NCI-H2029 (cell line): ENCODE data around the gene ABHD6.
A peak's percentile ranks its signal among the peaks of the same experiment; 100 is the strongest.
"Not testable (repeated sequence)": the region's sequence is repeated elsewhere in the genome, so short reads cannot be mapped to it uniquely, and the experiment has no call there.

Experiments
- DNase-seq: peaks from one replicate; lab custom pipeline; 2025; lab: John Stamatoyannopoulos, UW

Gene ABHD6

DNA sequence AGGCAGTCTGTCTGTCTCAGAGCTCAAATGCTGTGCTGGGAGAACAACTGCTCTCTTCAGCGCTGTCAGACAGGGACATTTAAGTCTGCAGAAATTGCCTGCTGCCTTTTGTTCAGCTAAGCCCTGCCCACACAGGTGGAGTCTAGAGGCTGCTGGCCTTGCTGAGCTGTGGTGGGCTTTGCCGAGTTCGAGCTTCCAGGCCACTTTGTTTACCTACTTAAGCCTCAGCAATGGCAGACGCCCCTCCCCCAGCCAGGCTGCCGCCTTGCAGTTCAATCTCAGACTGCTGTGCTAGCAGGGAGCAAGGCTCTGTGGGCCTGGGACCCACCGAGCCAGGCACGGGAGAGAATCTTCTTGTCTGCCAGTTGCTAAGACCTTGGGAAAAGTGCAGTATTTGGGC, 43.5 kb downstream of the ABHD6 start:
- DNase-seq, result no peak

DNA sequence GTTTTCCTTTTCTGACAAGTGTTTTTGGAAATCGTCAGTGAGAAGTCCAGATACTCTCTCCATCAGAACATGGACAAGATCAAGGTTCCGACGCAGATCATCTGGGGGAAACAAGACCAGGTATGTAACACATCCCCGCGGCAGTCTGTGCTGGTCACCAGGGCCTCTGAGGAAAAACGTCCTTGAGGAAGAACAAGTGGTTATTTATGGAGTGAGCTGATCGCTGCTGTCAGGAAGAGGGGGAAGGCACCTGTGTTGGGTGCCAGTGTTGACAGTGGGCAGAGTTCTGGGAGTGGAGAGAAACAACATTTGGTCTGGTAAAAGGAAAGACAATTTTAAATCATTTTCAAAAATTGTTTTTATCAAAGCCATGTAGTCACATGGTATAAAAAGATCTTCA, 47.7 kb downstream of the ABHD6 start:
- DNase-seq, result no peak

DNA sequence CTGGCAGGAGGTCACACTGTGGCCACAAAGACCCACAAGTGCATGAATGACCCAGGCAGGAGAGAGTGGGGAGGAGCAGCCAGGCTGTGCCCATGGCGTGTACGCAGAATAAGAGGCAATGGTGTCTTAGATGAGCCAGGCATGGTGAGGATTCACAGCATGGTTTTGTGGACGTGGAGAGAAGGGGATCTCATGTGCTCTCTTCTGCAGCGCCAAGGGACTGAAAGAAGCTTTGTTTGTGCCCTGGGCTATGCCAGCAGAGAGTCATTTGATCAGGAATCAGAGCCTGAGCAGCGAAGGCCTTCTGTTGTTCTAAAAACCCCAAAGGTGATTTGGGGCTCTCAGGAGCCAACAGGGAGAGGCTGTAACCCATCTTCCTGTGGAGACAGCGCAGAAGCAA, 49.8 kb downstream of the ABHD6 start:
- DNase-seq, result no peak

DNA sequence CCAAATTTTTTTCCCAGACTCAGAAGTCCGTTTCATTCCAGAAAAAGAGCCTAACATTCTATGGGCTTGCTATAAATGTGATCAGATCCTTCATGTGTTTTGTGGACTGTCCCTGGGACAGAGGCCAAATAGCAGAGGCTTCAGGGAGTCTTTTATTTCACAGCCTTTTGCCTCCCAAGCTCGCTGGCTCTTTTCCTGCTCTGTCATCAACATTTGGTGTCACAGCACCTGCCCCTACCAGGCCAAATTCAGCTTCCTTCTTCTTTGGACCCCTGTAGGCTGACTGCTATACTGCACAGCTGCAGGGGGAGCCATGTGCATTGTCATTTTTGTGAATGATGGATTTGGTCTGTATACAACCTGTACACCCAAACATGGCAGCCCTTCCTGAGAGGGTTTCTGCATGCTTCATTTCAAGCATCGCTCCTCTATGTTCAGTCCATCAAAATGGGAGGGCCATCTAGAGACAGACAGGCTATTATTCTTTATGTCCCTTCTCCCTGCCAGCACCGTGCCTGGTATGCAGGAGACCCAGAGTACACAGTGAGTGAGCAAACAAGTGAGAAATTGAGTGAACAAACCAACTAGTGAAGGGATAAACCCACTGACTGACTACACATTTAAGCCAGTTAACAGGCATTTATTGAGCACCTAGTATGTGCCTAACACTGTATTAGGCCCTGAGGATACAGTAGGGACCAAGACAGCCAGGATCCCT, 50.6 kb downstream of the ABHD6 start:
- DNase-seq, result no peak

DNA sequence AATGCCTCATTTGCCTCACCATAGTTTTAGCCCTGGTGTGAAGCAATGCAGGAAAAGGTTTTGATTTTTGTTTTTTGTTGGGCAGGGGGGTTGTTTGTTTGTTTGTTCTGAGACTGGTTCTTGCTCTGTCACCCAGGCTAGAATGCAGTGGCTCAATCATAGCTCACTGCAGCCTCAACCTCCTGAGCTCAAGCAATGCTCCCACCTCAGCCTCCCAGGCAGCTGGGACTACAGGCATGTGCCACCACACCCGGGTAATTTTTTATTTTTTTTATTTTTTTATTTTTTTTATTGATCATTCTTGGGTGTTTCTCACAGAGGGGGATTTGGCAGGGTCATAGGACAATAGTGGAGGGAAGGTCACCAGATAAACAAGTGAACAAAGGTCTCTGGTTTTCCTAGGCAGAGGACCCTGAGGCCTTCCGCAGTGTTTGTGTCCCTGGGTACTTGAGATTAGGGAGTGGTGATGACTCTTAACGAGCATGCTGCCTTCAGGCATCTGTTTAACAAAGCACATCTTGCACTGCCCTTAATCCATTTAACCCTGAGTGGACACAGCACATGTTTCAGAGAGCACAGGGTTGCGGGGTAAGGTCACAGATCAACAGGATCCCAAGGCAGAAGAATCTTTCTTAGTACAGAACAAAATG, 51.5 kb downstream of the ABHD6 start:
- not testable (repeated sequence) for DNase-seq

DNA sequence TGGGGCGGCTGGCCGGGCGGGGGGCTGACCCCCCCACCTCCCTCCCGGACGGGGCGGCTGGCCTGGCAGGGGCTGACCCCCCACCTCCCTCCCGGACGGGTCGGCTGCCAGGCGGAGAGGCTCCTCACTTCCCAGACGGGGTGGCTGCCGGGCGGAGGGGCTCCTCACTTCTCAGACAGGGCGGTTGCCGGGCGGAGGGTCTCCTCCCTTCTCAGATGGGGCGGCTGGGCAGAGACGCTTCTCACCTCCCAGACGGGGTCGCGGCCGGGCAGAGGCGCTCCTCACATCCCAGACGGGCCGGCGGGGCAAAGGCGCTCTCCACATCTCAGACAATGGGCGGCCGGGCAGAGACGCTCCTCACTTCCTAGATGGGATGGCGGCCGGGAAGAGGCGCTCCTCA, 52.9 kb downstream of the ABHD6 start:
- DNase-seq, result not testable (repeated sequence)

DNA sequence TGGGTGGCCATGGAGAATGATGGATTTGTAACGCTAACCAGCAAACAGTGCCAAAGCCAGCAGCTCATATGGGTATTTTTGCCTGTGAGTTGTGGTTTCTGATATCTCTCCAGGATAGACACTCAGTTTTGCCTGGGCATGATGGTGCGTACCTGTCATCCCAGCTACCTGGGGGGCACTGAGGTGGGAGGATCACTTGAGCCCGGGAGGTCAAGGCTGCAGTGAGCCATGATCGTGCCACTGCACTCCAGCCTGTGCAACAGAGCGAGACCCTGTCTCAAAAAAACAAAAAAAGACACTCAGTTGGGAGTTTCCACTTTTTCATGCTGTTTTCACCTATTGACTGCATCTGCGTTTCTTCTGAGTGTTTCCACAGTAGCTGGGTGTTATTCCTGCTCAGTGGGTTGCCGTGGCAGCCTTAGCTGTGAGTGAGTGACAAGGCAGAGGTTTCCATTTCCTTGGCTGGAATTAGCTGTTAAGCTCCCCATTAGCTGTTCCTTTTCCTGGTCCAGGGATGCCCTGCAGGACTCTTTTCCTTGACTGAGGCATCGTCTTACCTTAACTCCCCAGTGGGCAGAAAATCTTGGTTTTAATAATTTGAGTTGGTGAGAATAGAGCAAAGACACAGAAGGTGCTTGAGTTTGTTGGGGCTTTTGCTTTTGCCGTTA, 54.2 kb downstream of the ABHD6 start:
- DNase-seq, result no peak

DNA sequence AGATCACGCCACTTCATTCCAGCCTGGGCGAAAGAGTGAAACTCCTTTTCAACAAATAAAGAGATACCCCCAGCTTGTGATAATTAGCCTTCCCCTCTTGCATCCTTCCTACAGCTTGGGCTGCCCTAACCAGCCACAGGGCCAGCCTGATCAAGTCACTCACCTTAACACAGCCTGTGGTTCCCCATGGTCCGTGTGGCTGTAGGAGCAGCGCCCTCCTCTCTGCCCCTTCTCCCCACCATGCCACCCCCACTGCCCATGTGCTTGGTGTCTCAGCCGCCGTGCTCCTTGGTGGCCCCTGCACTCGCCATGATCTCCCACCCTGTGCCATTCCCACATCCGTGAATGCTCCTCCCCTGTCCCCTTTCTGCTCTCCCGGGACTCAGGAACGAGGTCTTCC, 55.3 kb downstream of the ABHD6 start:
- DNase-seq, result no peak

DNA sequence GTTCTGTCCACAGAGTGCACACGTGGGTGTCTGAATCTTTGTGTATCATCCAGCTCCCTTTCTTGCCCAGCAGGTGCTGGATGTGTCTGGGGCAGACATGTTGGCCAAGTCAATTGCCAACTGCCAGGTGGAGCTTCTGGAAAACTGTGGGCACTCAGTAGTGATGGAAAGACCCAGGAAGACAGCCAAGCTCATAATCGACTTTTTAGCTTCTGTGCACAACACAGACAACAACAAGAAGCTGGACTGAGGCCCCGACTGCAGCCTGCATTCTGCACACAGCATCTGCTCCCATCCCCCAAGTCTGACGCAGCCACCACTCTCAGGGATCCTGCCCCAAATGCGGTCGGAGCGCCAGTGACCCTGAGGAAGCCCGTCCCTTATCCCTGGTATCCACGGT, 55.9 kb downstream of the ABHD6 start:
- no peak for DNase-seq

DNA sequence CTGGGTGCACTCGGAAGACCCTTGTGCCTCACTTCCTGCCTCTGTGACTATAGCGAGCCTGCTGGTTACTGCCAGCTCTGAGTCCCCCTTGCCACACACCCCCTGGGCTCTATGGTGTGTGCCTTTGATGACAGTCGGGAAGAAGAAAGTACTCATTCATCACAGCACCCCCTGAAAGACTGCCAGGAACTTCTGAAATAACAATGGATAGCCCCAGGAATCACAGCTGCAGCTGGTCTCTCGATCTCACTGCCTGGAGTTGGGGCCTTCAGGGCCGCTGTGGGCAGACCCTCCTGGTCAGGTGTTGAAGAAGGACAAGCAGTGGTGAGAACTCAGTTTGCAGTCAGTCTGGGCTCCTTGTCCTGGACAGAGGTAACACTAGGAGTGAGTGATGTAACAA, 58.7 kb downstream of the ABHD6 start:
- DNase-seq, result no peak

DNA sequence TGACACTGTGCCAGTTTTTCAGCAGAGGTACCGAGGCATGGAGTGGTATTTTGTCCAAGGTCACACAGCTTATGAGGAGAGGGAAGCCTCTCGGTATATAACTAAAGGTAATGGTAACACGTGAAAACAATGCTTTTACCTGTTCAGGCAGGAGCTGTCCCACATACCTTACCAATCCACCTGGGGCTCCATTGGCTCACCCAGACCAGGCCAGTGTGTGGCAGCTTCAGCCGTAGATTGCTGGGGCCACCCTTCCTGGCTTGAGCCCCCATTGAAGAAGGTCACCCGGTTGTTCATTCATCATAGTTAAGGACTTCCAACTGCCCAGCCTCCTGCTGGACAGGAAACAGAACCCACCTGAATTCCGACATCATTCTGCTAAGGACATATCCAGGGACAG, 59.3 kb downstream of the ABHD6 start:
- no peak for DNase-seq

DNA sequence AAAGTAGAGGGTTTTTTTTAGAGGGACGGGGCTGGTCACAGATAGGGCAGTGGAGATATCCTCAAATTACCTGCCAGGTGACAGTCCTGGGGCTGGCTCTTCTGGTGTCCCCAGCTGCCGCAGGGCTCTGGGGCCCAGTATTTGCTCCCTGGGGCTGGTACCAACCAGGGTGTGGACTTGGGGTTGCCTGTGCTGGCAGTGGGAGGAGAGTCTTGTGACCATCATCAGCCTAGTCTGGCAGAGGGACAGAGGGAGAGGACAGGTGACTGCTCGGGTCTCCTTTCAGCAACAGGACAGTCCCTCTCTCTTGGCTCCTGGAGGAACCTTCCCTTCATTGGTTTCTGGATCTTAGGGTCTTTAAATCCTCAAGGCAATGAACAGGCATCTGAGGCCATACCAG, 60.6 kb downstream of the ABHD6 start:
- no peak for DNase-seq

DNA sequence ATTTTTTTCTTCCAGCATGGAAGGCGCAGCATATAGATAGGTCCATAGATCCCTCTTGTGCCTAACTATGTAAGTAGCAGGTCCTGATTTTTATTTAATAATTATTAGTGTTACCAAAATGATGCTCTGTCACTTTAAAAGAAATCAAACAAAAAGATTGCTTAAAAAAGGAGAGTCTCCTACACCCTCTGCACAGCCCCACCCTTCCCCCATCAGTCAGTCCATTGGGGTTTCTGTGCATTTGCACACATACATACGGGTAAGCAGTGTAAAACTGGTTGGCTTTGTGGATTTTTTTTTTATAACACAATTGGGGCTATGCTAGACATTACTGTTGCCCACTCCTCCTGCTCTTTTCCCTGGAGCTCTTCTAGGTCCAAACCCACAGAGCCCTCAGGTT, 61.5 kb downstream of the ABHD6 start:
- DNase-seq, result no peak

DNA sequence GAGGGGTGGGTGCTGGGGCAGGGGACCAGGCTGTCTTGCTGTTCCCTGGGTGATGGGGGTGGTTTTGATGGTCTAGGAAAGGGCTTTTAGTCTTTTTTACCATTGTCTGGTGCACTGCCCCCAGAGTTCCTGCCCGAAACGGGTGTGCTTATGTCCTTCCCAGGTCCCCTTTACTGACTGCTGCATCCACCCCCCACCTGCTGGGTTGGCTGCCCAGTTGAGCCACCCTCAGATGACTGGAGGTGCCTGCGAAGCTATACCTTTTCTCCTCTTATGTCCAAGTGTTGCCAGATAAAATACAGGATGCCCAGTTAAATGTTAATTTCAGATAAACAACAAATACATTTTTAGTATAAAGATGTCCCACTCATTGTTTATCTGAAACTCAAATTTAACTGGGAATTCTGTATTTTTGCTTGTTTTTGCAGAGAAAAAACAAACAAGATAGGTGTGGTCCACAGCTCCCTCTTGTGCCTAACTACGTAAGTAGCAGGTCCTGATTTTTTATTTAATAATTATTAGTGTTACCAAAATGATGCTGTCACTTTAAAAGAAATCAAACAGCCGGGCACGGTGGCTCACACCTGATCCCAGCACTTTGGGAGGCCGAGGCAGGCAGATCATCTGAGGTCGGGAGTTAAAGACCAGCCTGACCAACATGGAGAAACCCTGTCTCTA, 62.4 kb downstream of the ABHD6 start:
- DNase-seq, result no peak

DNA sequence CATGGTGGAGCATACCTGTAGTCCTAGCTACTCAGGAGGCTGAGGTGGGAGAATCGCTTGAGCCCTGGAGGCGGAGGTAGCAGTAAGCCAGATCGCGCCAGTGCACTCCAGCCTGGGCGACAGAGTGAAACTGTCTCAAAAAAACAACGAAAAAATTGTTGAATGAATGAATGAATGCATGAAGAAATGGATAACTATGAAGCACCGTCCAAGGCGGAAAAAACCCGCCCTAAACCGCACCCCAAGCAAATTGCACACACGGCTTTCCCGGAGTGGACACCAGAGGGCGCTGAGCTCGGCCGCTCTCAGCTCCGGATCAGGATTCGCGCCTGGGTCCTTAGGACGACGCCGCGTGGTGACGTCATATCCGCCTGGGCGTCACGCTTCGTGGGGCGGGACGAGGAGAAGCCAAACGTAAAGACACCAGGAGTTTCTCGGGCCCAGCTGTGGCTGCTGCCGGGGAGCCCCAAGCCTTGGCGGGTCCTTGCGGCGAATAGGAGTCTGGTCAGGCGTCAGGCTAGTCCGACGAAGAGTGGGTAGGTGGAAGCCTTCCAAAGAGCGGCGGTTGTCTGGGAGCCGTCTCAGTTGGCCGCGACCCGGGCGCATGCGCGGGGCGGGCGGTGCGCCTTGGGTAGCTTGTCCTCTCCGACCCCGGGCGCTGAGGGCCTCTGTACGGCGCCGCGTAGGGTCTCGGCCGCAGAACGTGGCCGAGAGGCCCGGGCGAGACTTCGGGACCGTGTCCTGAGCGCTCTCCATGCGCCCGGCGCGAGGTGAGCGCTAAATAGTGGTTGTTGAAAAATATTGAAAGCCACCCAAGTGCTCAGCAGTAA, 68.5 kb downstream of the ABHD6 start, which contains the start of the genes HTD2 and RPP14:
HTD2 (plus strand) TSS at position 639 of the 830 bp plus-strand sequence. CDS start 11,094 bp downstream, outside the sequence.
RPP14 (plus strand) TSS at position 364 of the 830 bp plus-strand sequence. CDS start 4,085 bp downstream, outside the sequence.
- peak; percentile 83 for DNase-seq

DNA sequence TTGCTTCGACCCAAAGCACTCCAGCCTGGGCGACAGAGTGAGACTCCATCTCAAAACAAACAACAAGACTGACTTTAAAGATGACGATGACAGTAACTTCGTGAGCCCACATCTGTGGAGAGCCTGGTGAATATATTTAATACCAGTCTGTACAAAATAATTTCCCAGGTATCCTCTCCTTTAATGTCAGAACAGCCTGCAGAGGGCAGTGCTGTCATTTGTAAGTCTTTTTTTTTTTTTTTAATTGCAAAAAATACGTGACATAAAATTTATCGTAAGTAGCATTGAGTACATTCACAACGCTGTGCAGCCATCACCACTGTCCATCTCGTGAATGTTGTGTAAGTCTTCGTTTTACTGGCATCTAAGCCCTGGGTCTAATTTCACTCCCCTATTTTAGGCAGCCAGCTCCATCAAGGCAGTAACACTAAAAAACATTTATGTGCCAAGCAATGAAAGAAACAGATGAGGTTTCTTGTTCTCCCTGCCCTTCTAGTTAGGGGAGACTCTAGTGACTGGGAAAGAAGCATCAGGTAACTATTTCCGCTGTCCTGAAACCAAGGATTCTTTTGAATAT, 70.1 kb downstream of the ABHD6 start:
- no peak for DNase-seq

DNA sequence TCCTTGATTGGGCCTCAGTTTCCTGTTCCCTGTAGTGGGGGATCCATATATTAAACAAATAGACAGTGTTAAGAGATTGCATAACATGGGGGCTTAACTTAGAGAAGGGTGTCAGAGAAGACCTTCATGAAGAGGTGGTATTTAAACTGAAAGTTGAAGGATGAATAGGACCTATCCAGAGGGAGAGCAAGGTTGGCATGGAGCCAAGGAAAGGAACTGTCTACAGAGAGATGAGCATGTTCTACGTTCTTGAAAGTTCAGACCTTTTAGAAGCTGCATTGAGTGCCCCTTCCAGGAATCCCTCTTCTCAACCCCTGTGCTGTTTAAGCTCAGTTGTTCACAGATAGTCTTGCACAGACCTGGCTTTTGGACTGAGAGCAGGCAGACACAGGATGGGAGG, 71.1 kb downstream of the ABHD6 start:
- no peak for DNase-seq

DNA sequence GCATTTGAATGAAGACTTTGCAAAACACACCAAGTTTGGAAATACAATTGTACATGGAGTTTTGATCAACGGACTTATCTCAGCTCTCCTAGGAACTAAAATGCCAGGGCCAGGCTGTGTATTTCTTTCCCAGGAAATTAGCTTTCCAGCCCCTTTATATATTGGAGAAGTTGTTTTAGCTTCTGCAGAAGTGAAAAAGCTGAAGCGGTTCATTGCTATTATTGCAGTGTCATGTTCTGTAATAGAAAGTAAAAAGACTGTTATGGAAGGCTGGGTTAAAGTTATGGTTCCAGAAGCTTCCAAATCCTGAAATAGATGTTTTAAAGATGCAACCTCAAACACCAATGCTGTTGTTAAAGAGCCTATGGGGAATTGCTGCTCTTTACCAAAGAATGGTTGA, 80.2 kb downstream of the ABHD6 start:
- no peak for DNase-seq

DNA sequence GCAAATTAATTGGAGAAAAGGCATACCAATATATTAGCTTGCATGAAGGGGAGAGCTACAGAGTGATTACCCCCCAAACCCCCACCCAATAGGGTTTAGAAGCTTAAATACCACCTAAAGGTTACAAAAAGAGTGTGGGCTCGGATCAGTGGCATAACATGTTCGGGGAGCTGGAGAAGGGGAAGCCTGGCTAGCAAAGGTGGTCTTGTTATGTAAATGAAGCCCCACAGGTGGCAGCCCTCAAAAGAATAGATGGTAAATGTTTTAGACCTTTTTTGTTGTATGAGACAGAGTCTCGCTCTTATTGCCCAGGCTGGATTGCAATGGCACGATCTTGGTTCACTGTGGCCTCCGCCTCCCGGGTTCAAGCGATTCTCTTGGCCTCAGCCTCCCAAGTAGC, 84.2 kb downstream of the ABHD6 start:
- DNase-seq, result no peak

DNA sequence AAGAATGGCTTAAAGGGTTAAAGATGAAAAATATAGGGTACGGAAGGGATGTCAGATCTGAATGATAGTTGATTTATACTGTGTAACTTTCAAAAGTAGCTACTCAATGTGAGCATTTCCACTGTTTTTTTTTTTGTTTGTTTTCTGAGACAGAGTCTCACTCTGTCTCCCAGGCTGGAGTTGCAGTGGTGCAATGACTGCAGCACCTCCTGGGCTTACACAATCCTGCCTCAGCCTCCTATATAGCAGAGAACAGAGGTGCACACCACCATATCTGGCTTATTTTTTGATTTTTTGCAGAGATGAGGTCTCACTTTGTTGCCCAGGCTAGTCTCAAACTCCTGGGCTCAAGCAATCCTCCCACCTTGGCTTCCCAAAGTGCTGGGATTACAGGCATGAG, 85.2 kb downstream of the ABHD6 start:
- DNase-seq, result no peak
